ENCODE measurements around the gene TMEFF2. TPM values are rescaled to one million over a fixed set of nuclear protein-coding genes. Genes with fewer than 3 reads are reported as not detected.
"Not testable (repeated sequence)": the region's sequence is repeated elsewhere in the genome, so short reads cannot be mapped to it uniquely, and the experiment has no call there.

Gene TMEFF2
- total RNA-seq, 2 experiments from 2014 or later: not detected

DNA sequence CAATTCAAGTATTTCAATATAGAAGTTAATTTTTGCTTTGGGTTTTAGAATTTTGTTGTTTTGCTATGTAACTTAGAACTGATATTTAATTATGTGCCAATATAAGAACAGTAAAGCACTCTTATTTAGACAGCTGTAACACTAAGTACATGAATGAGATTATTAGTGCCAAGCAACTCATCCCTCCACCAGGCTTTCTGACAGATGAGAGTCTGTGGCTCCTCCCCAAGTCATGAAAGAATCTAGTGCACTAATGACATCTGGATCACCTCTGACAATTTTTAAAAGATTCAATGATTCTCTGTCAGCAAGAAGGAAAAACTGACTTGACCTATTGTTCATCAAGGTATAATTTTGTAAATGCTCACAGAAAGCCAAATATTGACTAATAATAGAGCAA, 67.8 kb downstream of the TMEFF2 start:
- Mint-ChIP-seq H3K4me3 (no peak overlapping the region), H3K27ac (no peak overlapping the region), H3K27me3 (no peaks in the 10 kb centered on the region), H3K36me3 (no peaks in the 10 kb centered on the region), H3K9me3 (no peaks in the 10 kb centered on the region), H3K4me1 (no peaks in the 10 kb centered on the region)
- no peak for DNase-seq

DNA sequence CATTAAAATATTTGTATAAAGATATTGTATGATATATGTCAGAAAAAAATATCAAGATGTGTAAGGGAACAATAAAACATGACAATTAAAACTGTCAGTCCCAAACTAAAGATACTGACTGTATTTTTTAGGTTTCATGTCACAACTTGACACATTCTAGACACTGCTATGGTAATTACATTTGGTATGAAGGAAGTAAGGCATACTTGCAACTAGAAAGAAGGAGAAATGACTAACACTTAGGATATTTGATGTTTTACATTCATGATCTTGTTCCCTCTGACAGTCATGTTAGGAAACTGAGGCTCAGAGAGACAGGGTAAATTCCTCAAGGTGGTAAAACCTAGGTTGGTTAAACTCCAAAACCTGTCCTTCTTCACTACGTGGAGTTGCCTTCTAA, 68.3 kb downstream of the TMEFF2 start:
- no peak for DNase-seq
- H3K36me3 Mint-ChIP-seq: no peaks in the 10 kb centered on the region
- no peaks in the 10 kb centered on the region for H3K27me3 Mint-ChIP-seq
- H3K9me3 Mint-ChIP-seq: no peaks in the 10 kb centered on the region
- no peak overlapping the region for H3K27ac Mint-ChIP-seq
- H3K4me1 Mint-ChIP-seq: no peaks in the 10 kb centered on the region
- H3K4me3 Mint-ChIP-seq: no peak overlapping the region

DNA sequence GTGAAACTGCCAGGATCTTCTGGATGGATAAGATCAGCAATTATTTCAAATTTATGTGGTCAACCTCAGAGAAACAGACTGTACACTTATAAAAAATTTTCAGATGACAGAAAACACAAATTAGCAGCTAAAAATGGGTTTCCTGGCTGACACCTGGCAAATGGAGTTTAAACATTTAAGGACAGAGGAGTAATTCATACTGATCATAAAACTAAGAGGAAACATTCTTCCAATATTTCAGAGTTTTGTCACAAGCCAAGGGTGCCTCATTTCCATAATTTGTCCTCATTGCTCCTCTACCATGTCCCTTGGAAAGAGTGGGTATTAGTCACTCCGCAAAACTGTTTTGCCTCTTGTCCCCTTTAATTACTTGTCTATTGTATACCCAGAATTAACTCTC, 70.2 kb downstream of the TMEFF2 start:
- no peak overlapping the region for H3K4me3 Mint-ChIP-seq
- DNase-seq: no peak
- H3K27me3 Mint-ChIP-seq: no peaks in the 10 kb centered on the region
- no peak overlapping the region for H3K27ac Mint-ChIP-seq
- no peaks in the 10 kb centered on the region for H3K9me3 Mint-ChIP-seq
- H3K36me3 Mint-ChIP-seq: no peaks in the 10 kb centered on the region
- H3K4me1 Mint-ChIP-seq: no peaks in the 10 kb centered on the region

DNA sequence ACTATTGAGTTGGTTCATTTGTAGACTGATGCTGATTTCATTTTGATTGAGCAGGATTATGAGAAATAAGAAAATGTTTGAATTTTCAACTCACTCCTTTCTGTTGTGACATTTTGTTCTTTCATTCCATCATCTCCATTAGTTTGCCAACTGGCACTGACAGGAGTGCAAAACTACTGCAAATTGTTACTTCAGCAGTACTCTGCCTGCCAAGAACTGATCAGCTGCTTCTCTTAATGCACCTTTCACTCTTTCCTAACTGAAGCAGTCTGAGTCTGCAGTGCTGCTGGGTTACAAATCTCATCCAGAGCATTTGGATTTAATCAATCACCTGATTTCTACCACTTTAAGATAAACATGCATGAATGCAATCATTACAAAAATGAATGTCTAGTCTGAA, 70.9 kb downstream of the TMEFF2 start:
- Mint-ChIP-seq H3K4me1 (no peaks in the 10 kb centered on the region), H3K36me3 (no peaks in the 10 kb centered on the region), H3K9me3 (no peaks in the 10 kb centered on the region), H3K27ac (no peak overlapping the region), H3K27me3 (no peaks in the 10 kb centered on the region), H3K4me3 (no peak overlapping the region)
- DNase-seq: no peak

DNA sequence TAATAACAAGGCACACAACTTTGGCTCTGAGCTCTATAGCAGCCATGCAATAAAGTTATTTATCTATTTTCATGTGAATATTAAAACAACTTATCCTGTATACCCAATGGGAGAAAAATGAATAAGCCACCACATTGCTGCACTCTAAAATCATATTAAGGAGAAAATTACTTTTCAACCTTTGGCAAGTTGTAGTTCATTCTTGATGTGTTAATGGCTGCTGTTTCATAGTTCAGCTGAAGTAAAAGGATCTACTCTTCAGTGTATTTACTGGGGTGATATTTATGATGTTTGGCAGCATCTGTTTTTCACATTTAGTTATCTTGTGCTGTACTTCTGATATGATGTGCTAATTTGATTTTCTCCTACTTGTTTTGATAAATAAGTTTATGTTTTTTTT, 71.8 kb downstream of the TMEFF2 start:
- Mint-ChIP-seq H3K4me3 (no peak overlapping the region), H3K36me3 (no peaks in the 10 kb centered on the region), H3K9me3 (no peaks in the 10 kb centered on the region), H3K27ac (no peak overlapping the region), H3K4me1 (no peaks in the 10 kb centered on the region), H3K27me3 (no peaks in the 10 kb centered on the region)
- DNase-seq: no peak

DNA sequence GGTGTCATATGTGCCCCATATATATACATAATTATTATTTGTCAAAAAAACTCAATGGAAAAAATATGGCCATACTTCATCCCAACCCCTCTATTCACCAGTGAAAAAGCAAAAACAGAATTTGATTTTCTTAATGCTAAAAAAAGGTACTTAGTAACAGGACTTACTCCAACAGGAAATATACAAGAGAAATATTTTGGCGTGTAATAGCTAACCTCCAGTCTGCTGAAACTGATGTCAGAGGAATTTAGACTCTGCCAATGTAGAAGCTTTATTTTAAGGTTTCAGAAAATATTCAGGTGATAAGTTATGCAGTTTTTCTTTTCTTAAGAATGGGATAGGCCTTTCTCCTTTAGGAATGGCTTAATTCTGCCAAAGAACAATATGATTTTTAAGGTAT, 72.6 kb downstream of the TMEFF2 start:
- Mint-ChIP-seq H3K36me3 (no peaks in the 10 kb centered on the region), H3K9me3 (no peaks in the 10 kb centered on the region), H3K4me3 (no peak overlapping the region), H3K27ac (no peak overlapping the region), H3K4me1 (no peaks in the 10 kb centered on the region), H3K27me3 (no peaks in the 10 kb centered on the region)
- DNase-seq: no peak

DNA sequence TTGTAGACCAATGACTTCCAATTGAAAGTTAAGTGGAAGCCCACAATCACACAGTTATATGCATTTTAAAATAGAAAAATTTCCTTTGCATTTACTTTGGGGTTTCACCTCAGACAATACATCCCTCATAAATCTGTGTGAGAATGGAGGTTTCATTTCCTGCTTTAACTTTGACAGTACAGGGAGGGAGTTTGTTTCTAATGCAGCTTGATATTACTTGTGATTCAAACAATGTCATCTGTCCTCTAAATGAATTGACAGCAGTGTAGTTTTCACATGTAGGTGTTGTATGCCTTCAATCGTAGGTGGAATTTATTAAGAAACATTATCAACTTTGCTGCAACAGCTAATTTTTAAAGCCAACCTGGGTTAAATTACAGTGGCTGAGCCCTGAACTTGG, 75.2 kb downstream of the TMEFF2 start:
- no peaks in the 10 kb centered on the region for H3K9me3 Mint-ChIP-seq
- H3K4me1 Mint-ChIP-seq: no peaks in the 10 kb centered on the region
- H3K27me3 Mint-ChIP-seq: peaks cover 7% of the 10 kb centered on the region
- H3K36me3 Mint-ChIP-seq: no peaks in the 10 kb centered on the region
- DNase-seq: no peak
- H3K27ac Mint-ChIP-seq: no peak overlapping the region
- H3K4me3 Mint-ChIP-seq: no peak overlapping the region

DNA sequence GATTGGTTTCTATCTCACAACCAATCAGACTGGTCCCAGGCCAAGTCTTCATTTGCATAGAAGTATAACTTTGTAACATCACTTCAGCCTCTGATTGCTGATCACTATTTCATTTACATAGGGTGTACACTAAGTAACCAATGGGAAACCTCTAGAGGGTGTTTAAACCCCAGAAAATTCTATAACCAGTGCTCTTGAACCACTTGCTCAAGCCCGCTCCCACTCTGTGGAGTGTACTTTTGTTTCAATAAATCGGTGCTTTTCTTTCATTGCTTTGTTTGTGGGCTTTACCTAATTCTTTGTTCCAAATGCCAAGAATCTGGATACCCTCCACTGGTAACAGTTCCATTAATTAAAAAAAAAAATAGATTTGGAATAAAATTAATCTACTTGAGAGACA, 77.0 kb downstream of the TMEFF2 start:
- H3K4me3 Mint-ChIP-seq: no peak overlapping the region
- no peaks in the 10 kb centered on the region for H3K9me3 Mint-ChIP-seq
- H3K27me3 Mint-ChIP-seq: peaks cover 7% of the 10 kb centered on the region
- H3K4me1 Mint-ChIP-seq: no peaks in the 10 kb centered on the region
- DNase-seq: no peak
- H3K27ac Mint-ChIP-seq: no peak overlapping the region
- H3K36me3 Mint-ChIP-seq: no peaks in the 10 kb centered on the region

DNA sequence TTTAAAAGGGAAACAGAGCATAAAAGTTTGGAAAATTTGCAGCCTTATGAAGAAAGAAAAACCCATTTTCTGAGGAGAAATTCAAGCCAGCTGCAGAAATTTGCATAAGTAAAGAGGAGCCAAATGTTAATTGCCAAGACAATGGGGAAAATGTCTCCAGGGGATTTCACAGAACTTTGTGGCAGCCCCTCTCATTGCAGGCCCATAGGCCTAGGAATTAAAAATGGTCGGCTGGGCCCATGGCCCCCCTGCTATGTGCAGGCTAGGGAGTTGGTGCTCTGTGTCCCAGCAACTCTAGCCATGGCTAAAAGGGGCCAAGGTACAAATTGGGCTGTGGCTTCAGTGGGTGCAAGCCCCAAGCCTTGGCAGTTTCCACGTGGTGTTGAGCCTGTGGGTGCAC, 83.2 kb downstream of the TMEFF2 start:
- not testable (repeated sequence) for DNase-seq, H3K27ac Mint-ChIP-seq, H3K4me1 Mint-ChIP-seq, H3K4me3 Mint-ChIP-seq, H3K36me3 Mint-ChIP-seq, H3K9me3 Mint-ChIP-seq
- H3K27me3 Mint-ChIP-seq: peaks cover 10% of the 10 kb centered on the region

DNA sequence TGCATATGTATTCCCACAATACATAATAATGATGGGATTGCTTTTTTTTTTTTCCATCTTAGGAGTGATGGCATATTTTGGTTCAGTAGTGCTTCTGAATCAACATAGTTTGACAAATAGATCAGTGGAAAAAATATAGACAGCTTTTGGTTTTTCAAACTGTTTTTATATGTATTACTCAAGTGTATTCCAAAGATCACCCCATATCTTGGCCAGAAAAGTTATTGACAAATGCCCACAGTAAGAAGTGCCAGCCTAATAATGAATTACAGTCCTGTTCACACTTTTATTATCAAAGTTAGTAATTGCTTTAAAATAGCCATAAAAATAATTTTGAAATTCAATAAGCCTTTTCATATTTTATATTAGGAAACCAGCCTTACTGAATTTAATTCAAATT, 95.0 kb downstream of the TMEFF2 start:
- no peak for DNase-seq
- H3K36me3 Mint-ChIP-seq: no peaks in the 10 kb centered on the region
- H3K4me1 Mint-ChIP-seq: no peaks in the 10 kb centered on the region
- no peak overlapping the region for H3K27ac Mint-ChIP-seq
- no peaks in the 10 kb centered on the region for H3K9me3 Mint-ChIP-seq
- no peaks in the 10 kb centered on the region for H3K27me3 Mint-ChIP-seq
- H3K4me3 Mint-ChIP-seq: no peak overlapping the region

DNA sequence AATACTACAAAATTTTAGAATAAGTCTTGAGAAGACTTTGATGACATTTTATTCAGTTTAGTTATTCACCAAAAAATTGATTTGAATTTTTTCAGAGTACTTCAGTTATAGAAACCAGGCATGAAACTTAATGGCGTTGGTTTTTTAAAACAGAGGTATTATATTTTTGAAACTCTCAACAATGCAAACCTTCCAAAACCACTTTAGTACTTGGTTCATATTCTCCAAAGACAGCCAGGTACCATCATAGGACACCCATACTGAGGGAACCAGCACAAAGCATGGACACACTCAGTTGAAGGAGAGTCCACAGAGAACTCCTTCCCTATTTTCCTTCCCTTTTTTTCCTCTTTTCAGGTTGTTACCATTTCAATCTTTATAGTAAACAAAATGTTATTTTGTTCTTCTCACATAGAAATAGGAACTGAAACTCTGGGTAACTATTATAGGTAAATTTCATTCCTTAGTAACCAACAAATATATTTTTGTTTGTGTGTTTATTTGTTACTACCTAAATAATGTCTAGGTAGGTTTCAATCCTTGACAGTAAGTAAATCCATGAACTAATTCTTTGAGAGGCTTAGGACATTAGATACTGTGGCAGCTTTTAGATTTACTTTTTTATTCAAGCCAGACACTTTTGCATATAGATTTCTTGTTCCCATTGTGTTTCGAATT, 95.8 kb downstream of the TMEFF2 start:
- no peaks in the 10 kb centered on the region for H3K36me3 Mint-ChIP-seq
- H3K9me3 Mint-ChIP-seq: no peaks in the 10 kb centered on the region
- H3K27me3 Mint-ChIP-seq: no peaks in the 10 kb centered on the region
- H3K4me1 Mint-ChIP-seq: no peaks in the 10 kb centered on the region
- no peak overlapping the region for H3K4me3 Mint-ChIP-seq
- DNase-seq: no peak
- H3K27ac Mint-ChIP-seq: no peak overlapping the region

DNA sequence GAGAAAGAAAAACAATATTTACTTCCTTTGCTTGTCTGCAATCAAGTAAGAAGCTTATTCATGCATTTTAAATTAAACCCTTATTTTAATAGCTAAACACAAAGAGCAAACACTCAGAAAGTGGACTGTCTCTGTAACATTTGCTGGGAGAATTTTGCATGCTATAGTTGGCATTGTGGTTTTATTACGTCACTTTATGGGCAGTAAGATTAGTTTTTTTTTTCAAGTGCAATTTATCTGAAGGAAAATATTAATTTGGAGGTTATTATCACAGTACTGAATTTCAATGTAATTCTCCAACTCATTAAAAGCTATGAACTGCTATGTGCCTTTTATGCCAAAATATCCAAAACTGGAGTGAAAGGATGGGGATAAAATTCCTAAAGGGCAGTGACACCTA, 103.3 kb downstream of the TMEFF2 start:
- H3K4me3 Mint-ChIP-seq: no peak overlapping the region
- no peaks in the 10 kb centered on the region for H3K4me1 Mint-ChIP-seq
- no peaks in the 10 kb centered on the region for H3K36me3 Mint-ChIP-seq
- no peaks in the 10 kb centered on the region for H3K27me3 Mint-ChIP-seq
- no peaks in the 10 kb centered on the region for H3K9me3 Mint-ChIP-seq
- DNase-seq: no peak
- H3K27ac Mint-ChIP-seq: no peak overlapping the region

DNA sequence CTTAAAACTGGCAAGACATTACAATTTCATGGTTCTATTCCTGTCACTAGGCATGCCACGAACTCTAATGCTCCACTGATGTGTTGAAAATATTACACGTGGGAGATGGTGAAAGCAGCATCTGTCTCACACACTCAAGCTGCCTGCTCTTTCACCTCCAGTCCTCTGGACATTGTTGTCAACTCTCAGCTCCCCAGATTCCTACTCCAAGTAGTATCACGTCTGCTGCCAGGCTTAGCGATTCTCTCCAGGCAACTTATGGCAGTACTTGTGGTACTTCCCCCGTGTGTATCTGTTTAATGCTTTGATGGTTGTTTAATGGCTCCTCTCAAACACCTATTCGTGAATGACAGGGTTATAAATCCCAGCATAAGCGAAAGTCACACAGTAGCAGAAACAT, 103.8 kb downstream of the TMEFF2 start:
- Mint-ChIP-seq H3K4me3 (no peak overlapping the region), H3K27ac (no peak overlapping the region), H3K9me3 (no peaks in the 10 kb centered on the region), H3K36me3 (no peaks in the 10 kb centered on the region), H3K4me1 (no peaks in the 10 kb centered on the region), H3K27me3 (no peaks in the 10 kb centered on the region)
- no peak for DNase-seq

DNA sequence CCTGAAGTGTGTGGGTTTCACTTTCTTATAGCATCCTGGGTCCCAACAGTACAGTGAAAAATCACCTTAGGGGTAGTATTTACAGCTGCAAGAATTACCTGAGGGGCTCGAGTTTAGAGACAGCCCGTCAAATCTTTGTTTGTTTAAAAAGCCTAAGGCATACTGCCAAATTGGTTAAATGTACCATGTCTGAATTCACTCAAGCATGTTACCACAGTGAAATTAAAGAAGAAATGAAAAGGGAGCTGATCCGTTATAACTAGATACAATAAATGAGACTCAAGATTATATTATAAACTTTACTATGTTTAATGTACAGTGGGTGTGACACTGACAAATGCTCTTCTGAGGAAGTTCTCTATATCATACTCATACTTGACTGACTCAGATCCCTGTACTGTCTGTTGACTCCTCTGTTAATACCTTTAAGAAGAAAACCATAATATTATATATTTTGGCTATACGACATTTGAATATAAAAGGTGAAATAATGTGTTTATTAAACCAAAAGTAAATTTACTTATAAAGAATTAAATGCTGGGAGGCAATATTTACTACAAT, 107.3 kb downstream of the TMEFF2 start:
- Mint-ChIP-seq H3K4me1 (no peaks in the 10 kb centered on the region), H3K4me3 (no peak overlapping the region), H3K27ac (no peak overlapping the region), H3K9me3 (no peaks in the 10 kb centered on the region), H3K27me3 (no peaks in the 10 kb centered on the region), H3K36me3 (no peaks in the 10 kb centered on the region)
- no peak for DNase-seq

DNA sequence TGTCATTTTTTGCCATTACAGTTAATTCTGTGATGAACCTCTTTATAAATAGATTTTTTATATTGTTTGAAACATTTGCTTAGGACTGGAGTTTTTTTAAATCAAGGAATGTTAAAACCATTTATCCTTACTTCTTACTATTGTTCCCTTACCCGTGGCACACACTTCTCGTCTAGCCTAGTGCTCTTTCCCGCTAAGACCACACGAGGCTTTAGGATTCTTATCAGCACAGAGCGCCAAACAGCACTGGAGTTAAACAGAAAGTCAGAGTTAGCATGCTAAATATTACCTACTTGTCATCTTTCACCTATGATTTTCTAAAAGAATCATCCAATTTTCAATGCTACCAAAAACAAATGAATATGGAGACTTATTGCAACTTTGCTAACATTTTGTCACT, 112.6 kb downstream of the TMEFF2 start:
- Mint-ChIP-seq H3K36me3 (no peaks in the 10 kb centered on the region), H3K4me1 (no peaks in the 10 kb centered on the region), H3K27ac (no peak overlapping the region), H3K9me3 (no peaks in the 10 kb centered on the region), H3K27me3 (no peaks in the 10 kb centered on the region), H3K4me3 (no peak overlapping the region)
- DNase-seq: no peak

DNA sequence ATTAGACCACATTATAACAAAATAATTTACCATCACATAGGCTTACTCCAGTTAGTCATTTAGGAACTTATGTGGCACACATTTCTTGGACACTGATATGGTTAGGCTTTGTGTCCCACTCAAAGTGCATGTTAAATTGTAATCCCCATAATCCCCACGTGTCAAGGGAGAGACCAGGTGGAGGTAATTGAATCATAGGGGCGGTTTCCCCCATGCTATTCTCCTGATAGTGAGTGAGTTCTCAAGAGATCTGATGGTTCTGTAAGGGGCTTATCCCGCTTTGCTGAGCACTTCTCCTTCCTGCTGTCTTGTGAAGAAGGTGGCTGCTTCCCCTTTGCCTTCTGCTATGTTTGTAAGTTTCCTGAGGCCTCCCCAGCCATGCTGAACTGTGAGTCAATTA, 114.6 kb downstream of the TMEFF2 start:
- not testable (repeated sequence) for DNase-seq, H3K36me3 Mint-ChIP-seq, H3K9me3 Mint-ChIP-seq, H3K27me3 Mint-ChIP-seq, H3K27ac Mint-ChIP-seq, H3K4me3 Mint-ChIP-seq, H3K4me1 Mint-ChIP-seq
